ENCODE measurements around the gene ENPP7.

ENPP7 gene

GRCh38 chr17:79740413-79740812 lies 9.7 kb downstream of the ENPP7 start:
- Histone ChIP-seq H2AFZ (ENCODE audit: low read length) (no peak overlapping the region), H3K79me2 (ENCODE audit: low read length) (no peaks in the 10 kb centered on the region), H3K4me2 (ENCODE audit: low read depth, low read length) (no peak overlapping the region), H3K27ac (ENCODE audit: low read length) (no peak overlapping the region), H3K4me1 (ENCODE audit: low read length) (no peaks in the 10 kb centered on the region), H3F3A (ENCODE audit: insufficient read depth, low read length) (no peaks in the 10 kb centered on the region), H3K9me2 (replicated peaks; ENCODE audit: insufficient read depth, low read length) (no peaks in the 10 kb centered on the region), H3K36me3 (replicated peaks; ENCODE audit: insufficient read depth, low read length) (no peaks in the 10 kb centered on the region), H3K9ac (ENCODE audit: low read length) (no peak overlapping the region), H3K4me3 (ENCODE audit: low read length) (no peak overlapping the region), H3K27me3 (replicated peaks; ENCODE audit: insufficient read depth, low read length) (peaks cover 96% of the 10 kb centered on the region), H3K9me3 (replicated peaks; ENCODE audit: insufficient read depth, low read length) (no peaks in the 10 kb centered on the region), H4K20me1 (ENCODE audit: insufficient read depth, low read length) (no peaks in the 10 kb centered on the region)
- no peak for TF ChIP-seq EZH2 (optimal IDR thresholded peaks at IDR 0.05; ENCODE audit: low read depth, low read length)
- TF ChIP-seq CTCF (IDR thresholded peaks at IDR 0.05; ENCODE audit: low read length) = no peak
- TF ChIP-seq EZH2phosphoT487 (IDR thresholded peaks at IDR 0.05; ENCODE audit: low read length) = no peak
- no peak for DNase-seq

GRCh38 chr17:79741401-79741750 lies 10.6 kb downstream of the ENPP7 start:
- TF ChIP-seq CTCF (IDR thresholded peaks at IDR 0.05; ENCODE audit: low read length) (no peak), EZH2phosphoT487 (IDR thresholded peaks at IDR 0.05; ENCODE audit: low read length) (no peak), EZH2 (optimal IDR thresholded peaks at IDR 0.05; ENCODE audit: low read depth, low read length) (no peak)
- no peaks in the 10 kb centered on the region for H3K9me2 ChIP-seq (replicated peaks; ENCODE audit: insufficient read depth, low read length)
- H3K4me1 ChIP-seq (ENCODE audit: low read length) = 0 out of 2 replicates have a peak, but pooled peaks cover 2% of the 10 kb centered on the region
- DNase-seq = no peak
- H3K4me3 ChIP-seq (ENCODE audit: low read length) = no peak overlapping the region
- no peak overlapping the region for H2AFZ ChIP-seq (ENCODE audit: low read length)
- no peaks in the 10 kb centered on the region for H3K79me2 ChIP-seq (ENCODE audit: low read length)
- H3K9ac ChIP-seq (ENCODE audit: low read length) = no peak overlapping the region
- peaks cover 93% of the 10 kb centered on the region for H3K27me3 ChIP-seq (replicated peaks; ENCODE audit: insufficient read depth, low read length)
- H3K27ac ChIP-seq (ENCODE audit: low read length) = no peak overlapping the region
- H3K4me2 ChIP-seq (ENCODE audit: low read depth, low read length) = no peak overlapping the region
- no peaks in the 10 kb centered on the region for H3K9me3 ChIP-seq (replicated peaks; ENCODE audit: insufficient read depth, low read length)
- H4K20me1 ChIP-seq (ENCODE audit: insufficient read depth, low read length) = no peaks in the 10 kb centered on the region
- no peaks in the 10 kb centered on the region for H3K36me3 ChIP-seq (replicated peaks; ENCODE audit: insufficient read depth, low read length)
- no peaks in the 10 kb centered on the region for H3F3A ChIP-seq (ENCODE audit: insufficient read depth, low read length)

- Histone ChIP-seq H3K79me2 (ENCODE audit: low read length) (no peaks in the 10 kb centered on the region), H3K36me3 (replicated peaks; ENCODE audit: insufficient read depth, low read length) (no peaks in the 10 kb centered on the region), H3K27me3 (replicated peaks; ENCODE audit: insufficient read depth, low read length) (peaks cover 93% of the 10 kb centered on the region), H3K4me2 (ENCODE audit: low read depth, low read length) (no peak overlapping the region), H2AFZ (ENCODE audit: low read length) (no peak overlapping the region), H3K4me3 (ENCODE audit: low read length) (no peak overlapping the region), H4K20me1 (ENCODE audit: insufficient read depth, low read length) (no peaks in the 10 kb centered on the region), H3K27ac (ENCODE audit: low read length) (no peak overlapping the region), H3K4me1 (ENCODE audit: low read length) (0 out of 2 replicates have a peak, but pooled peaks cover 3% of the 10 kb centered on the region), H3F3A (ENCODE audit: insufficient read depth, low read length) (no peaks in the 10 kb centered on the region), H3K9me3 (replicated peaks; ENCODE audit: insufficient read depth, low read length) (no peaks in the 10 kb centered on the region), H3K9ac (ENCODE audit: low read length) (no peak overlapping the region), H3K9me2 (replicated peaks; ENCODE audit: insufficient read depth, low read length) (no peaks in the 10 kb centered on the region)
- peak; percentile 38 for DNase-seq
- peak; percentile 88 for TF ChIP-seq CTCF (IDR thresholded peaks at IDR 0.05; ENCODE audit: low read length)
- no peak for TF ChIP-seq EZH2phosphoT487 (IDR thresholded peaks at IDR 0.05; ENCODE audit: low read length)
Observed at GRCh38 chr17:79741751-79742588, 11.2 kb downstream of the ENPP7 start.
